ENCODE measurements around the gene FKBP4. TPM values are rescaled to one million over a fixed set of nuclear protein-coding genes. Genes with fewer than 3 reads are reported as not detected.

The FKBP4 gene
- polyA plus RNA-seq, 1 experiment: 34.1 TPM

DNA sequence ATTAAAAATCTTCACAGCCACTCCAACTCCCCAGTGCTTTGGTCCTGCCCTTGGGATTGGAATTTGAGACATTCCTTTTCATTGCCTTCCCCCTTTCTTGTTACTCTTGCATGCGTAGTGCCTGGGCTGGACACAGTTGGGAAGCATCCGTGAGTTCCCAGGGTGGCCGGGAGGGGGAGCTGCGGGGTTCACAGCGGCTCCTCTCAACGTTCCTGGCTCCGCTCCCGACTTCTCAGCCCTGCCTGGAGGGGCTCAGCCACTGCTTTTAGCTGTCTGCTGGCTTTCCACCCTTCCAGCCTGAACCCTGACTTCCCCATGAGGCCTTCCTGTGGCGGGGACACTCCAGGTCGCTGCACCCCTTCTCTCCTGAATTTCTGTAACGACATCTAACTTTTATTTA is 58.9 kb downstream of the FKBP4 start:
- ChIA-PET CTCF (interaction anchor here (0.6 to 2.7 kb wide), 26 partner anchors 9 to 844 kb away, joined by 3 to 31 read pairs (median 4); partner anchors contain the start of genes FOXM1, ITFG2, NRIP2 and RHNO1), POLR2A (interaction anchor here (0.5 kb wide), 1 partner anchor 40 kb away, joined by 5 read pairs; no protein-coding TSS in a partner anchor)
- Histone ChIP-seq H3K9me3 (ENCODE audit: control insufficient read depth, insufficient read depth, low read length) (no peaks in the 10 kb centered on the region), H3K27ac (ENCODE audit: low read depth, low read length) (no peak overlapping the region), H3K27me3 (ENCODE audit: control insufficient read depth, insufficient read depth, low read length) (no peaks in the 10 kb centered on the region), H3K4me3 (ENCODE audit: low read depth, low read length) (no peak overlapping the region)
- DNase-seq (ENCODE audit: low read depth, low spot score): peak; percentile 56
- peak; percentile 93 for TF ChIP-seq CTCF (IDR thresholded peaks at IDR 0.05; ENCODE audit: low read depth, low read length)

Other genes with a start within 250 kb of the FKBP4 start
- gene ITFG2, start 17.7 kb downstream of the FKBP4 start, polyA plus RNA-seq (2011; rRNA removed): 17.4 and 18.6 TPM in 2 replicates
- 0.66 and 0.99 TPM in 2 replicates for gene NRIP2, start 40.1 kb downstream of the FKBP4 start, polyA plus RNA-seq (2011; rRNA removed)
- not detected in 2 replicates for gene TEX52, start 62.1 kb downstream of the FKBP4 start, polyA plus RNA-seq (2011; rRNA removed)
- gene FOXM1, start 82.2 kb downstream of the FKBP4 start, polyA plus RNA-seq (2011; rRNA removed): 10.8 and 11.5 TPM in 2 replicates
- gene RHNO1, start 82.3 kb downstream of the FKBP4 start, polyA plus RNA-seq (2011; rRNA removed): 42.0 and 43.4 TPM in 2 replicates
- 41.6 and 48.7 TPM in 2 replicates for gene TULP3, start 95.9 kb downstream of the FKBP4 start, polyA plus RNA-seq (2011; rRNA removed)
- gene TEAD4, start 164.4 kb downstream of the FKBP4 start, polyA plus RNA-seq (2011; rRNA removed): 10.3 and 14.1 TPM in 2 replicates

Measured in AG04450 (cell line).